ENCODE measurements around the gene PRR5.

Gene PRR5

GRCh38 chr22:44693756-44694155 lies 8.2 kb upstream of the PRR5 start:
- DNase-seq: no peak

GRCh38 chr22:44697423-44698141 lies 4.4 kb upstream of the PRR5 start:
- peak; percentile 88 for DNase-seq

GRCh38 chr22:44698531-44699421 lies 3.2 kb upstream of the PRR5 start:
- DNase-seq: no peak

GRCh38 chr22:44700456-44700855 lies 1.5 kb upstream of the PRR5 start:
- DNase-seq: no peak

GRCh38 chr22:44701187-44701790 lies 715 bp upstream of the PRR5 start:
- no peak for DNase-seq

GRCh38 chr22:44702479-44703198 lies 635 bp downstream of the PRR5 start:
- peak; percentile 39 for DNase-seq

GRCh38 chr22:44703255-44703870 lies 1.4 kb downstream of the PRR5 start:
- DNase-seq: no peak

GRCh38 chr22:44704159-44705021 lies 2.4 kb downstream of the PRR5 start:
- no peak for DNase-seq

GRCh38 chr22:44705022-44705297 lies 3.0 kb downstream of the PRR5 start:
- DNase-seq: no peak

GRCh38 chr22:44706488-44706887 lies 4.5 kb downstream of the PRR5 start:
- no peak for DNase-seq

- no peak for DNase-seq
Observed at GRCh38 chr22:44707178-44707577, 5.2 kb downstream of the PRR5 start.

GRCh38 chr22:44707752-44708151 lies 5.7 kb downstream of the PRR5 start:
- no peak for DNase-seq

- no peak for DNase-seq
Observed at GRCh38 chr22:44709881-44710392, 7.9 kb downstream of the PRR5 start.

- peak; percentile 25 for DNase-seq
Observed at GRCh38 chr22:44710474-44711240, 8.7 kb downstream of the PRR5 start.

- DNase-seq: no peak
Observed at GRCh38 chr22:44711241-44711560, 9.2 kb downstream of the PRR5 start.

GRCh38 chr22:44711690-44712555 lies 9.9 kb downstream of the PRR5 start:
- DNase-seq: no peak

GRCh38 chr22:44712962-44713361 lies 11.0 kb downstream of the PRR5 start:
- DNase-seq: no peak

GRCh38 chr22:44714703-44715350 lies 12.8 kb downstream of the PRR5 start:
- no peak for DNase-seq

GRCh38 chr22:44718418-44718817 lies 16.4 kb downstream of the PRR5 start:
- DNase-seq: no peak

All from activated naive CD4-positive, alpha-beta T cell treated with Interleukin-2 at 50 U/mL for 16 hours (primary cell).